ENCODE data around the gene TPGS2.

DNA sequence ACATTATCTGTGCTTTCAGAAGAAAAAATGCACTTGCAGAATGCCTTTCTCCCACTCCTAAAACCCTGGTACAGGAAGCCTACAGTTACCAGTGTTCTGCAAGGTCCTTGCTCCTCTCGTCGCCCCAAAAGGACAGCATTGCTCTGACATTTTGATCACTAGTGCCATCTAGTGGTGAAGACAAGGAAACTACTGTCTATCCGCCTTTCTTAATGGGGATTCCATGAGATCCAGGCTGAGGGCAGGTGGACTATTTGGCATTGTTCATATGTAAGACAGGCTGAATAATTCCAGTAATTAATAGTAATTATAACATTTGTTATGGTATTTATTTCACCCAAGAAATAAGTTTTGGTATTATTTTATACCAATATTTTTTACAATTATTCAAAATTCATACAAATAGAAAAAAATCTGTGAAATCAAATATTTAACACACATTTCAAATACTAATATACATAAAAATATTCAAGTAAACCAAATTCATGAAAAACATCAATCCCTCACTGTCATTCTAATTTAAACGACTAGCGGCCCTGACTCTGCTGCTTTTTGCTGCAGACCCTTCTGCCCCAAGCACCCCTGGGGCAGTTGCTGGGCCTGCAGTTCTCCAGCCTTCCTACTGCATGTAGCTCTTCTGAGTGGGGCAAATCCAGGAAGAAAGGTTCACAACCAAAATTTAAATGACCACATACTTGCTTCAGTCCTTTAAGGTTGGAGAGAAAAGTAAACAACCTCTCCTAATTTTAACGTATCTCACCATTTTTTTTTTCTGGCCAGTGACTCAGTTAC, 19.0 kb downstream of the TPGS2 start:
- TF ChIP-seq YY1 (IDR thresholded peaks at IDR 0.05; ENCODE audit: insufficient read depth, insufficient read length) (no peak), ZNF274 (IDR thresholded peaks at IDR 0.05; ENCODE audit: low read depth, low read length) (no peak)
